HG02571 (cell line): ENCODE measurements around the gene OR1N2.
"Not testable (repeated sequence)": the region's sequence is repeated elsewhere in the genome, so short reads cannot be mapped to it uniquely, and the experiment has no call there.

Experiments used
- ATAC-seq: cut with Tn5 transposase; IDR thresholded peaks from one replicate; pipeline ENCODE4 v1.9.1; 2021; ENCODE audit warnings: mild to moderate bottlenecking, moderate library complexity; ENCODE audit not compliant: unreplicated experiment

OR1N2 gene

GRCh38 chr9:122552812-122553211, at the start of gene OR1N2:
OR1N2 (plus strand) TSS chr9:122553112; CDS start chr9:122553212, 100 bp downstream.
- ATAC-seq, result no peak

- ATAC-seq, result no peak
Measured at GRCh38 chr9:122506964-122507363, 45.9 kb upstream of the OR1N2 start.

- ATAC-seq, result no peak
Measured at GRCh38 chr9:122510502-122510901, 42.4 kb upstream of the OR1N2 start, which contains the start of gene OR1J2. OR1J2 (plus strand) TSS chr9:122510802; CDS start chr9:122510802, 0 bp downstream.

- no peak for ATAC-seq
Measured at GRCh38 chr9:122518226-122518625, 34.7 kb upstream of the OR1N2 start.

GRCh38 chr9:122518841-122519240, 34.1 kb upstream of the OR1N2 start, which contains the start of gene OR1J4:
OR1J4 (plus strand) TSS chr9:122519141; CDS start chr9:122519141, 0 bp downstream.
- no peak for ATAC-seq

GRCh38 chr9:122519376-122519775, 33.5 kb upstream of the OR1N2 start:
- ATAC-seq, result no peak

GRCh38 chr9:122526602-122527001, 26.3 kb upstream of the OR1N2 start:
- ATAC-seq, result no peak

GRCh38 chr9:122527193-122527592, 25.7 kb upstream of the OR1N2 start, which contains the start of gene OR1N1:
OR1N1 (minus strand) TSS chr9:122527293; CDS start chr9:122527293, 0 bp downstream.
- ATAC-seq, result no peak

- ATAC-seq, result not testable (repeated sequence)
Measured at GRCh38 chr9:122531157-122531556, 21.8 kb upstream of the OR1N2 start.

GRCh38 chr9:122536134-122536533, 16.8 kb upstream of the OR1N2 start:
- no peak for ATAC-seq

GRCh38 chr9:122537066-122537465, 15.8 kb upstream of the OR1N2 start:
- not testable (repeated sequence) for ATAC-seq

GRCh38 chr9:122538757-122539156, 14.2 kb upstream of the OR1N2 start:
- no peak for ATAC-seq

- no peak for ATAC-seq
Measured at GRCh38 chr9:122546196-122546595, 6.7 kb upstream of the OR1N2 start.

GRCh38 chr9:122551371-122551770, 1.5 kb upstream of the OR1N2 start:
- no peak for ATAC-seq

GRCh38 chr9:122561446-122561845, 8.5 kb downstream of the OR1N2 start:
- no peak for ATAC-seq

- ATAC-seq, result no peak
Measured at GRCh38 chr9:122562134-122562760, 9.3 kb downstream of the OR1N2 start.

- no peak for ATAC-seq
Measured at GRCh38 chr9:122567901-122568300, 15.0 kb downstream of the OR1N2 start.

GRCh38 chr9:122572456-122572855, 19.5 kb downstream of the OR1N2 start:
- ATAC-seq, result no peak

GRCh38 chr9:122579874-122580273, 27.0 kb downstream of the OR1N2 start:
- no peak for ATAC-seq

- ATAC-seq, result no peak
Measured at GRCh38 chr9:122580360-122580759, 27.4 kb downstream of the OR1N2 start.

- not testable (repeated sequence) for ATAC-seq
Measured at GRCh38 chr9:122583284-122583683, 30.4 kb downstream of the OR1N2 start, which contains the start of gene OR1L8. OR1L8 (minus strand) TSS chr9:122583384; CDS start chr9:122568477, 14,907 bp downstream.
